SKM-1 treated with dmso at 0.1 percent for 144 hours (cell line): ENCODE measurements around the gene ZBTB17.

Source experiments
- DNase-seq: peaks from one replicate; lab custom pipeline; 2025; ENCODE audit not compliant: unreplicated experiment; lab: John Stamatoyannopoulos, UW

Gene ZBTB17

GRCh38 chr1:15962671-15963362 lies 13.1 kb downstream of the ZBTB17 start:
- DNase-seq, result no peak

GRCh38 chr1:15962176-15962575 lies 13.7 kb downstream of the ZBTB17 start:
- DNase-seq, result no peak

- no peak for DNase-seq
These were observed 14.4 kb downstream of the ZBTB17 start for GRCh38 chr1:15961492-15961891.

- no peak for DNase-seq
These were observed 15.1 kb downstream of the ZBTB17 start for GRCh38 chr1:15960808-15961207.

- DNase-seq, result no peak
These were observed 16.0 kb downstream of the ZBTB17 start for GRCh38 chr1:15959827-15960446.

- no peak for DNase-seq
These were observed 16.5 kb downstream of the ZBTB17 start for GRCh38 chr1:15959424-15959823.

- no peak for DNase-seq
These were observed 17.1 kb downstream of the ZBTB17 start for GRCh38 chr1:15958793-15959192.

- DNase-seq, result no peak
These were observed 17.8 kb downstream of the ZBTB17 start for GRCh38 chr1:15958111-15958510.

GRCh38 chr1:15957221-15958095 lies 18.4 kb downstream of the ZBTB17 start:
- DNase-seq, result no peak

- no peak for DNase-seq
These were observed 19.8 kb downstream of the ZBTB17 start for GRCh38 chr1:15956150-15956549.

GRCh38 chr1:15955552-15955951 lies 20.3 kb downstream of the ZBTB17 start:
- DNase-seq, result no peak

- no peak for DNase-seq
These were observed 21.6 kb downstream of the ZBTB17 start for GRCh38 chr1:15954316-15954715.

- DNase-seq, result no peak
These were observed 22.1 kb downstream of the ZBTB17 start for GRCh38 chr1:15953791-15954241.

- no peak for DNase-seq
These were observed 22.6 kb downstream of the ZBTB17 start for GRCh38 chr1:15953294-15953771.

GRCh38 chr1:15952317-15953258 lies 23.3 kb downstream of the ZBTB17 start:
- DNase-seq, result peak; percentile 16

- no peak for DNase-seq
These were observed 24.4 kb downstream of the ZBTB17 start for GRCh38 chr1:15951341-15952153.

- no peak for DNase-seq
These were observed 25.1 kb downstream of the ZBTB17 start for GRCh38 chr1:15950763-15951295.

GRCh38 chr1:15950302-15950701 lies 25.6 kb downstream of the ZBTB17 start:
- DNase-seq, result no peak

GRCh38 chr1:15949453-15950245 lies 26.3 kb downstream of the ZBTB17 start:
- DNase-seq, result no peak
